AG09319 (cell line): Measurements from ENCODE around the gene HOXB2.

Experiments
- DNase-seq: peaks from one replicate; pipeline ENCODE4 v3.0.0-alpha.2; 2010; ENCODE audit warnings: low read depth; ENCODE audit errors: extremely low read depth
- TF ChIP-seq, protein P1 (sequence below): IDR thresholded peaks from 2 replicates; pipeline ENCODE4 v1.5.1; 2011; ENCODE audit warnings: low read depth, mild to moderate bottlenecking, inconsistent platforms, low read length, moderate library complexity

Gene HOXB2

DNA sequence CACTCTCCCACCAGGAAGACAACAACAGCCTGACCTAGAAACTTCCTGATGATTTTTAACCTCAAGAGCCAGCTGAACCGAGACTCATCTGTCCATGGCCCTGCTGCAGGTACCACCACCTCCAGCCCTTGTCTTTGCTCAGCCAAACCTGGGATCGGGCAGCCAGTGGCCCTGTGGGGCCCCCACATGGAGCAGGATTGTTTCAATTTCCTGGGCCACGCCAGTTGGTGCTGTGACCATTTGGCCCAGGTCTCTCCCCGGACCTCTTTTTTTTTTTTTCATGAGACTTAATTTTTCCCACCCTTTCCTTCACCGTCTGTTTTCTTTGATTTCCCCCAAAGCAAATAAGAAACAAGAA lies 8.3 kb upstream of the HOXB2 start:
- TF ChIP-seq, protein P1, sequence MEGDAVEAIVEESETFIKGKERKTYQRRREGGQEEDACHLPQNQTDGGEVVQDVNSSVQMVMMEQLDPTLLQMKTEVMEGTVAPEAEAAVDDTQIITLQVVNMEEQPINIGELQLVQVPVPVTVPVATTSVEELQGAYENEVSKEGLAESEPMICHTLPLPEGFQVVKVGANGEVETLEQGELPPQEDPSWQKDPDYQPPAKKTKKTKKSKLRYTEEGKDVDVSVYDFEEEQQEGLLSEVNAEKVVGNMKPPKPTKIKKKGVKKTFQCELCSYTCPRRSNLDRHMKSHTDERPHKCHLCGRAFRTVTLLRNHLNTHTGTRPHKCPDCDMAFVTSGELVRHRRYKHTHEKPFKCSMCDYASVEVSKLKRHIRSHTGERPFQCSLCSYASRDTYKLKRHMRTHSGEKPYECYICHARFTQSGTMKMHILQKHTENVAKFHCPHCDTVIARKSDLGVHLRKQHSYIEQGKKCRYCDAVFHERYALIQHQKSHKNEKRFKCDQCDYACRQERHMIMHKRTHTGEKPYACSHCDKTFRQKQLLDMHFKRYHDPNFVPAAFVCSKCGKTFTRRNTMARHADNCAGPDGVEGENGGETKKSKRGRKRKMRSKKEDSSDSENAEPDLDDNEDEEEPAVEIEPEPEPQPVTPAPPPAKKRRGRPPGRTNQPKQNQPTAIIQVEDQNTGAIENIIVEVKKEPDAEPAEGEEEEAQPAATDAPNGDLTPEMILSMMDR: no peak
- no peak for DNase-seq

DNA sequence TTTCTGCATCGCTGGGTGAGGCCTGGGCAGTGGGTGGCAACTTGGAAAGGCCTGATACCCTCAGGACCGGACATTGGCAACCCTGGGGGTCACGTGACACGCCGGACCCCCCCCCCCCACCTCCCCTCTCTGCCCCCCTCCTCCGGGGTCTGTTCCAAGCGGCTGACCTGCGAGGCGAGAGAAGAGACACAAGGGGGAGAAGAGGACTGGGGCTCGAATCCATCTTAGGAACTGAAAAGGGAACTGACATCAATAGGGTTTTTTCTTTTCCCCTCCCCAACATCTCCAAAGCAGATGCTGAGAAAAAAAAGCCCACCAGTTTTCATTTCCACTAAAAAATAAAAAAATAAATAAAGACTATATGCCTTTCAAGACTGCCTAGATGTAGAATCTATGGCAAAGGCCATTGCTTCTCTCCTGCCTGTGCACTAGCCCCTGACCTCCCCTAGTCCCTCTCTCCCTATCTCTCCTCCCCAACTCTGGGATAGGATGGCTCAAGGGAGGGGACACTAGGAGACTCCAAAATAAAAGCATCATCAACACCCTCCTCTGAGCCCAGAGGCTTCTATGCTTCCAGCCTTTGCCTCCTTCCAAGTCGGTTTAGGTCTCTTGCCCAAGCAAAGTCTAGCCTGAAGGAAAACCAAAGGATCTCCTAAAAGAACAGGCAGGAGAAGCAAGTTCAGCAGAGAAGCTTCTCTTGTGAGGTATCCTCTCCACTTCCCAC lies 7.7 kb upstream of the HOXB2 start:
- DNase-seq: no peak
- TF ChIP-seq, protein P1: no peak

DNA sequence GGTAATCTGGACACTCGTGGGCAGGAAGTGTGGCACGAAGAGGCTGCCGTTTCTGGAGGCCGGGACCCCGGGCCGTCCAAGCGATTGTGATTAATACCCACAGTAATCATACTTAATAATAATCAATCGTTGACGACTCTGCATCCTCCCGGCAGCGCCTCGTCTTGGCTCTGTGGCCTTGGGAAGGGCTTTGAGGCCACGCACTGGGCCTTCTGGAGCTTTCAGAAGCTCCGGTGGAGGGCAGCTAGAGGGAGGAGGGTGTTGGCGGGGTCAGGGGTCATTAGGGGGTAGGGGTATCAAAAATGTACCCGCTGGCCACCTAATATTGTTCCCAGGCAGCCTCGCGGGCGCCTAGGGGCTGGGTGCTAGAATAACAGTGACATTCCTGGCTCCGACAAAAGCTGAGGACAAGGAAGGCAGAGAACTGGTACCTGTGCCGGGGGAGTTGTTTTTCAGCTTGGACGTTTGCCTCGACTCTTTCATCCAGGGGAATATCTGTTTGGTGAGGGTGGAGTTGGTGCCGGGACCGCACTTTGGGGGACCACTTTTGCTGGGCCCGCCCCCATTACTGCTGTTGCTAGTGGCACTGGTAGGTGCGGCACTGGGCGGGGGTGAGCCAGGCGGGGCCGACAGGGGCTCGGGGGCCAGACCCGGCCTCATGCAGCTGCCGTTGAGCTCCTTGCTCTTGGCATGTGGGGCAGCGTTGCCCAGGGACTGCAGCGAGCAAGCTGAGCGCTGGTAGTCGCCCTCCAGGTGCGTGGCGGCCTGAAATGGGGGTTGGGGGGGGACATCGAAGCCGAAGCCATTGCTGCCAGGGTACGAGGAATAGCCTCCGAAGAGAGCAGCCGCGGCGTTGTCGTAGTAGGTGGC lies 6.9 kb upstream of the HOXB2 start:
- TF ChIP-seq, protein P1: no peak
- DNase-seq: no peak

DNA sequence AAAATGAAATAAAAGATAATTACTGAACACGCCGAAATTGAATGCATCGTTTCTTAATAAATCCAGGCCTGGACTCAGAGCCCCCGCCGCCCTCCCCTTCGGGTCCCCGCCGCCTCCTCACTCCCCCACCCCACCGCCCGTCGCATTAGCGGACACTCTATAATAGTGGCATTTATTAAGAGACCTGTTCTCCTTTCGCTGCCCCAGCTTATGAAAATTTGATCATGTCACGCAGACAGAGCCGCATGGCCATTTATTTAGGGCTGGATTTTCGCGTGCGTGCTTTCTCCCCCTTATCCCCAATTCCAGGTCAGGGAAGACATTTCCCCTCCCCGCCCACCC lies 6.3 kb upstream of the HOXB2 start:
- TF ChIP-seq, protein P1: no peak
- DNase-seq: no peak

DNA sequence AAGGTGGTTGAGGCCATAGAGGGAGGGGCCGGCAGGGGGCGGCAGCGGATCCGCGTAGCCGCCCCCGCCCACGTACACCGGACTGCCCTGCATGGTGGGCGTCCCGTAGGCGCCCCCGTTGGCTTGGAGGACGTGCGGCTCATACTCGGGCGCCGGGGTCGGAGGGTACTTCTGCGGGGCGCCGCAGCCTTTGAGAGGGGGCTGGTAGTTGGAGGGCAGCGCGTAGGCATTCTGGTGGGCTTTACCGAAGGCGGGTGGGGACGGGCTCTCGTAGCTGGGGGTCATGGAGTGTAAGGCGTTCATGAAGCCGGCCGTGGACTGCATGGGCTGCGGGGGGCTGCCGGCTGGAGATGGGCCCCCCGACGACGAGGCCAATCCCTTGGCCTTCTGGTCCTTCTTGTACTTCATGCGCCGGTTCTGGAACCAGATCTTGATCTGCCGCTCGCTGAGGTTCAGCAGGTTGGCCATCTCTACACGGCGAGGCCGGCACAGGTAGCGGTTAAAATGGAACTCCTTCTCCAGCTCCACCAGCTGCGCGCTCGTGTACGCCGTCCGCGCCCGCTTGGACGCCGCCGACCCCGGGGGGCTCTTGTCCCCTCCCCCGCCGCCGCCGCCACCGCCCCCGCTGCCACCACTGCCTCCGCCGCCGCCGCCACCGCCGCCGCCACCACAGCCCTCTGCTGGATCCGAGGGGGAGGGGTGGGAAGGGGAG lies 5.7 kb upstream of the HOXB2 start:
- TF ChIP-seq, protein P1: no peak

DNA sequence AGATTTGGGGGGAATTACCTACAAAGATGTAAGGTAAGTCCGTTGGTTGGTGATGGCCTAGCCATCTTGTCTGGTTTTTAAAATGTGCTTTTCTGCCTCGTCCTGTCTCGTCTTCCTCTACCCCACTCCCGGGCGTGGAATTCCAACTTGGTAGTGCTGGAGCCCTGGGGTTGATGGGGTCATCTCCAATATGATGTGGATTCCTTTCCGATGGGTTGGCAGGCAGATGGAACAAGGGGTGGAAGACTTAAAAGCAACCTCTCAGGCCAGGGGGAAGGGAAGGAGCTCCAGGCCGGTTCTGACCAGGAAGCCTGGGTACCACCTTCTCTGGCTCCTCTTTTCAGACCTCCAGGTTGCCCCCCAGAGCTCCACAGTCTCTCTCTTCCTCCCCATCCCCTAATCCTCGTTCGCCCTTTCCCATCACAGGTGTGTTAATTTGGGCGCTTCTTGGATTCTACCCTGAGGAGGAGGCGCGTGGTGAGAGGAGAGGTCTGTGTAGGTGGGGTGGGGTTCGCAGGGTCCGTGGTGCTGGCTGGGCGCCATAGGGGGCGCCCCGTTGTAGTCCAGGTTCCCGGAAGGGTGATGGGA lies 5.1 kb upstream of the HOXB2 start:
- no peak for DNase-seq
- TF ChIP-seq, protein P1: no peak

More for the DNA sequence above, 5.7 kb upstream of the HOXB2 start:
- no peak for DNase-seq

DNA sequence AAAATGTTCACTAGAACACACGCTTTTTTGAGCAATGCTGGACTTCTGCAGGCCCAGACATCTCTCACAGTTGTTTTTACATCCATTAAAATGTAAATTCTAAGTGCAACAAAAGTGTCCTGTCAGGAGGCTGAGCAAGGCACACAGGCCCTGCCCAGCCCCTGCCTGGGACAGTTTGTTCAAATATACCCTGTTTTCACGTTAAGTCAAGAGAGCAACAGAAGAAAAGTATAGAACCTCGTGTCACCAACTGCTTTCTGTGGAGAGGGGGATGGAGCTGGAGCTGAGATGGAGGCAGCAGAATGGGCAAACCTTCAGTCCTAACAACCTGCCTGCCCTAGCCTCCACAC lies 4.3 kb upstream of the HOXB2 start:
- TF ChIP-seq, protein P1: no peak
- DNase-seq: no peak
